Ovary (tissue), 3 donors: ENCODE measurements around the gene SULF2.

ENCODE experiments used
- CTCF ChIP-seq, 3 donors: fragments of 450-650 bp in 2 of 3; fragments of 200-600 bp in 1 of 3; IDR thresholded peaks; one replicate each; pipeline versions ENCODE4 v1.5.1 to v1.8.0; 2016 to 2022; ENCODE audit warnings: antibody characterized with exemption in 3 of 3, mild to moderate bottlenecking in 1 of 3
- EP300 ChIP-seq: sonication (generic); formaldehyde crosslinking; IDR thresholded peaks from one replicate; pipeline ENCODE4 v1.6.1; 2017; ENCODE audit warnings: antibody characterized with exemption
- POLR2A ChIP-seq: fragments of 450-650 bp; IDR thresholded peaks from one replicate; pipeline ENCODE4 v1.6.1; 2017; ENCODE audit warnings: antibody characterized with exemption, mild to moderate bottlenecking, moderate library complexity
- donor health status: DM: no; HTN: no; CAD: no.

- no peak for TF ChIP-seq CTCF (IDR thresholded peaks at IDR 0.05)
- no peak for TF ChIP-seq POLR2A
- TF ChIP-seq EP300 = no peak
These were observed 36.3 kb upstream of the SULF2 start for GRCh38 chr20:47821481-47822100.
